ENCODE measurements around the gene NTRK1.

NTRK1 gene

GRCh38 chr1:156826630-156827029 is 34.0 kb upstream of the NTRK1 start:
- WGBS (ENCODE audit: extremely low coverage, insufficient coverage, insufficient read length), result no CpG with 5 or more reads among the region's 1 CpG
- no peak overlapping the region for H3K4me3 ChIP-seq (ENCODE audit: low read depth, low read length)

GRCh38 chr1:156828400-156829124 is 32.1 kb upstream of the NTRK1 start:
- Histone ChIP-seq H3K4me2 (ENCODE audit: low read length) (no peak overlapping the region), H3K9ac (ENCODE audit: low read length) (no peak overlapping the region), H3K18ac (ENCODE audit: low read length) (no peak overlapping the region), H3K27me3 (ENCODE audit: insufficient read depth, low read length) (no peaks in the 10 kb centered on the region), H3K4me1 (ENCODE audit: control insufficient read depth in 1 of 2, insufficient read depth in 2 of 2, low read length in 2 of 2) (no peaks in the 10 kb centered on the region), H3K14ac (ENCODE audit: low read length) (no peak overlapping the region), H2AFZ (ENCODE audit: insufficient read depth, low read length, poor library complexity) (no peak overlapping the region), H3K36me3 (ENCODE audit: control insufficient read depth in 1 of 2, insufficient read depth in 2 of 2, low read length in 2 of 2) (no peaks in the 10 kb centered on the region), H2BK12ac (ENCODE audit: low read length) (no peak overlapping the region), H4K91ac (ENCODE audit: low read depth, low read length) (no peak overlapping the region), H4K8ac (ENCODE audit: low read depth, low read length) (no peak overlapping the region), H3K79me2 (ENCODE audit: control insufficient read depth, insufficient read depth, low read length, poor library complexity) (no peaks in the 10 kb centered on the region), H2AK5ac (ENCODE audit: low read length) (no peak overlapping the region), H3K4ac (ENCODE audit: low read depth, low read length) (no peak overlapping the region), H2BK5ac (ENCODE audit: low read depth, low read length, poor library complexity) (no peak overlapping the region), H3K23ac (ENCODE audit: low read length) (no peak overlapping the region), H2BK120ac (ENCODE audit: insufficient read depth, low read length, poor library complexity) (no peak overlapping the region), H3K27ac (ENCODE audit: low read depth, low read length) (no peak overlapping the region), H3K4me3 (ENCODE audit: low read depth, low read length) (no peak overlapping the region), H3K9me3 (ENCODE audit: insufficient read depth, low read depth, low read length) (peaks cover 2% of the 10 kb centered on the region), H4K12ac (ENCODE audit: low read depth, low read length) (no peak overlapping the region), H3K79me1 (ENCODE audit: low read length) (no peaks in the 10 kb centered on the region)
- DNase-seq, result no peak
- no CpG with 5 or more reads among the region's 18 CpGs for WGBS (ENCODE audit: extremely low coverage, insufficient coverage, insufficient read length)

More at GRCh38 chr1:156826630-156827029, 34.0 kb upstream of the NTRK1 start:
- no peak overlapping the region for H3K14ac ChIP-seq (ENCODE audit: low read length)
- no peak overlapping the region for H3K9ac ChIP-seq (ENCODE audit: low read length)
- H2BK120ac ChIP-seq (ENCODE audit: insufficient read depth, low read length, poor library complexity), result no peak overlapping the region
- no peaks in the 10 kb centered on the region for H3K36me3 ChIP-seq (ENCODE audit: control insufficient read depth in 1 of 2, insufficient read depth in 2 of 2, low read length in 2 of 2)
- no peaks in the 10 kb centered on the region for H3K9me3 ChIP-seq (ENCODE audit: insufficient read depth, low read depth, low read length)
- H2BK12ac ChIP-seq (ENCODE audit: low read length), result no peak overlapping the region
- H4K12ac ChIP-seq (ENCODE audit: low read depth, low read length), result no peak overlapping the region
- H3K27ac ChIP-seq (ENCODE audit: low read depth, low read length), result no peak overlapping the region
- DNase-seq, result no peak
- no peak overlapping the region for H4K91ac ChIP-seq (ENCODE audit: low read depth, low read length)
- H3K27me3 ChIP-seq (ENCODE audit: insufficient read depth, low read length), result no peaks in the 10 kb centered on the region
- H3K4me2 ChIP-seq (ENCODE audit: low read length), result no peak overlapping the region
- no peak overlapping the region for H4K8ac ChIP-seq (ENCODE audit: low read depth, low read length)
- no peaks in the 10 kb centered on the region for H3K4me1 ChIP-seq (ENCODE audit: control insufficient read depth in 1 of 2, insufficient read depth in 2 of 2, low read length in 2 of 2)
- no peak overlapping the region for H2AFZ ChIP-seq (ENCODE audit: insufficient read depth, low read length, poor library complexity)
- H2AK5ac ChIP-seq (ENCODE audit: low read length), result no peak overlapping the region
- H2BK5ac ChIP-seq (ENCODE audit: low read depth, low read length, poor library complexity), result no peak overlapping the region
- no peak overlapping the region for H3K18ac ChIP-seq (ENCODE audit: low read length)
- no peak overlapping the region for H3K4ac ChIP-seq (ENCODE audit: low read depth, low read length)
- no peak overlapping the region for H3K23ac ChIP-seq (ENCODE audit: low read length)
- H3K79me2 ChIP-seq (ENCODE audit: control insufficient read depth, insufficient read depth, low read length, poor library complexity), result no peaks in the 10 kb centered on the region
- H3K79me1 ChIP-seq (ENCODE audit: low read length), result no peaks in the 10 kb centered on the region

- no peaks in the 10 kb centered on the region for H3K4me1 ChIP-seq (ENCODE audit: control insufficient read depth in 1 of 2, insufficient read depth in 2 of 2, low read length in 2 of 2)
- no peaks in the 10 kb centered on the region for H3K79me2 ChIP-seq (ENCODE audit: control insufficient read depth, insufficient read depth, low read length, poor library complexity)
Observed at GRCh38 chr1:156832434-156832833, 28.2 kb upstream of the NTRK1 start.

GRCh38 chr1:156833603-156834002 is 27.1 kb upstream of the NTRK1 start:
- Histone ChIP-seq H3K9ac (ENCODE audit: low read length) (no peak overlapping the region), H3K27me3 (ENCODE audit: insufficient read depth, low read length) (peaks cover 2% of the 10 kb centered on the region), H4K8ac (ENCODE audit: low read depth, low read length) (no peak overlapping the region), H2BK5ac (ENCODE audit: low read depth, low read length, poor library complexity) (no peak overlapping the region), H3K9me3 (ENCODE audit: insufficient read depth, low read depth, low read length) (peaks cover 2% of the 10 kb centered on the region), H3K79me1 (ENCODE audit: low read length) (no peaks in the 10 kb centered on the region), H3K23ac (ENCODE audit: low read length) (no peak overlapping the region), H2BK12ac (ENCODE audit: low read length) (no peak overlapping the region), H3K4me2 (ENCODE audit: low read length) (no peak overlapping the region), H3K27ac (ENCODE audit: low read depth, low read length) (no peak overlapping the region), H3K79me2 (ENCODE audit: control insufficient read depth, insufficient read depth, low read length, poor library complexity) (no peaks in the 10 kb centered on the region), H3K18ac (ENCODE audit: low read length) (no peak overlapping the region), H3K4ac (ENCODE audit: low read depth, low read length) (no peak overlapping the region), H3K14ac (ENCODE audit: low read length) (no peak overlapping the region), H2BK120ac (ENCODE audit: insufficient read depth, low read length, poor library complexity) (no peak overlapping the region), H3K4me1 (ENCODE audit: control insufficient read depth in 1 of 2, insufficient read depth in 2 of 2, low read length in 2 of 2) (no peaks in the 10 kb centered on the region), H2AK5ac (ENCODE audit: low read length) (no peak overlapping the region), H3K36me3 (ENCODE audit: control insufficient read depth in 1 of 2, insufficient read depth in 2 of 2, low read length in 2 of 2) (no peaks in the 10 kb centered on the region), H2AFZ (ENCODE audit: insufficient read depth, low read length, poor library complexity) (no peak overlapping the region), H4K91ac (ENCODE audit: low read depth, low read length) (no peak overlapping the region), H4K12ac (ENCODE audit: low read depth, low read length) (no peak overlapping the region), H3K4me3 (ENCODE audit: low read depth, low read length) (no peak overlapping the region)
- no peak for DNase-seq
- no CpG with 5 or more reads among the region's 2 CpGs for WGBS (ENCODE audit: extremely low coverage, insufficient coverage, insufficient read length)

More at GRCh38 chr1:156832434-156832833, 28.2 kb upstream of the NTRK1 start:
- peak in 1 of 2 donors; percentile 48 for DNase-seq
- H3K27ac ChIP-seq (ENCODE audit: low read depth, low read length), result no peak overlapping the region
- H3K4me3 ChIP-seq (ENCODE audit: low read depth, low read length), result no peak overlapping the region
- H3K18ac ChIP-seq (ENCODE audit: low read length), result no peak overlapping the region
- H3K23ac ChIP-seq (ENCODE audit: low read length), result no peak overlapping the region
- no peak overlapping the region for H2AK5ac ChIP-seq (ENCODE audit: low read length)
- peaks cover 2% of the 10 kb centered on the region for H3K9me3 ChIP-seq (ENCODE audit: insufficient read depth, low read depth, low read length)
- H3K9ac ChIP-seq (ENCODE audit: low read length), result no peak overlapping the region
- no peak overlapping the region for H4K12ac ChIP-seq (ENCODE audit: low read depth, low read length)
- no peak overlapping the region for H4K91ac ChIP-seq (ENCODE audit: low read depth, low read length)
- H3K36me3 ChIP-seq (ENCODE audit: control insufficient read depth in 1 of 2, insufficient read depth in 2 of 2, low read length in 2 of 2), result no peaks in the 10 kb centered on the region
- WGBS (ENCODE audit: extremely low coverage, insufficient coverage, insufficient read length), result no CpG with 5 or more reads among the region's 5 CpGs
- H2AFZ ChIP-seq (ENCODE audit: insufficient read depth, low read length, poor library complexity), result no peak overlapping the region
- no peak overlapping the region for H2BK5ac ChIP-seq (ENCODE audit: low read depth, low read length, poor library complexity)
- H3K4me2 ChIP-seq (ENCODE audit: low read length), result no peak overlapping the region
- H3K27me3 ChIP-seq (ENCODE audit: insufficient read depth, low read length), result peaks cover 2% of the 10 kb centered on the region
- H3K14ac ChIP-seq (ENCODE audit: low read length), result no peak overlapping the region
- no peak overlapping the region for H2BK120ac ChIP-seq (ENCODE audit: insufficient read depth, low read length, poor library complexity)
- H3K4ac ChIP-seq (ENCODE audit: low read depth, low read length), result no peak overlapping the region
- H3K79me1 ChIP-seq (ENCODE audit: low read length), result no peaks in the 10 kb centered on the region
- no peak overlapping the region for H4K8ac ChIP-seq (ENCODE audit: low read depth, low read length)
- no peak overlapping the region for H2BK12ac ChIP-seq (ENCODE audit: low read length)
